ENCODE results near the gene PFKP.

DNA sequence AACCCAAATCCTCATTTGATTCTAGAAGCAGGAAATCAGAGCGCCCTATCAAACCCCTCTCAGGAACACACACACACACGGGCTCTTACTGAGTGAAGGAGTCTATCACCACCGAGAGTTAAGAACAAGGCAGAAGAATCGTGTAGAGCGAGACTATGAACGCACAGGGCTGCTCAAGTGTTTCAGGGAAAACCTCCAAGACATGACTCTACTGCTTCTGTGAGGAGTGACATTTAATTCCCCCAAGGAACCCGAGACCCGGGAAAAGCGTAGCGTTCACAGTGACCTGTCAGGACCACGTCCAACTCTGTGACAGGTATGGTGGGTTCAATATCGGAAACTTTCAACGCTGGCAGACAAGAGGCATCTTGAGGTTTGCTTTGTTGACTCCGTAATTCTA, 83.6 kb downstream of the PFKP start:
- TF ChIP-seq TAF1 (IDR thresholded peaks at IDR 0.05; ENCODE audit: low read depth, low read length) (no peak), POLR2AphosphoS5 (IDR thresholded peaks at IDR 0.05; ENCODE audit: low read depth, low read length) (no peak)

Measured in GM12891 (cell line).